PFSK-1 (cell line): Measurements from ENCODE around the gene CCHCR1.

Source experiments
- FOXP2 ChIP-seq: optimal IDR thresholded peaks from 2 replicates; pipeline ENCODE3; 2011; ENCODE audit warnings: borderline replicate concordance, control low read depth, inconsistent platforms; ENCODE audit not compliant: insufficient read depth; ENCODE audit errors: extremely low read length, extremely low read depth
- POLR2AphosphoS5 ChIP-seq: IDR thresholded peaks from 2 replicates; pipeline ENCODE4 v1.6.1; 2012; ENCODE audit warnings: low read depth, mild to moderate bottlenecking, control low read depth, low read length, moderate library complexity
- REST ChIP-seq, 2 experiments: IDR thresholded peaks; 2 replicates each; pipeline versions ENCODE4 v1.6.1 to v1.8.0; 2011 to 2012; ENCODE audit warnings: low read depth in 2 of 2, low read length in 2 of 2, control low read depth in 1 of 2, inconsistent platforms in 1 of 2, mild to moderate bottlenecking in 1 of 2, moderate library complexity in 1 of 2; ENCODE audit not compliant: insufficient read depth in 1 of 2
- SIN3A ChIP-seq: IDR thresholded peaks from 2 replicates; pipeline ENCODE4 v1.6.1; 2012; ENCODE audit warnings: mild to moderate bottlenecking, low read length, moderate library complexity, borderline replicate concordance; ENCODE audit not compliant: insufficient read depth
- TAF1 ChIP-seq: IDR thresholded peaks from 2 replicates; pipeline ENCODE4 v1.6.1; 2012; ENCODE audit warnings: low read length, control low read depth, borderline replicate concordance; ENCODE audit not compliant: insufficient read depth

- no peak for TF ChIP-seq POLR2AphosphoS5
- 0 out of 2 replicates have a peak, but pooled peaks have one; percentile 8 for TF ChIP-seq SIN3A
- no peak for TF ChIP-seq FOXP2
- TF ChIP-seq REST (IDR thresholded peaks at IDR 0.05; ENCODE audit: insufficient read depth in 1 of 2, low read depth in 2 of 2, low read length in 2 of 2): no peak
- TF ChIP-seq TAF1: no peak
These were observed 43.1 kb downstream of the CCHCR1 start, which contains the start of gene PSORS1C1 for GRCh38 chr6:31114541-31114878.
